Caco-2 (cell line): ENCODE data around the gene TTC28. TPM values are rescaled to one million over a fixed set of nuclear protein-coding genes. Genes with fewer than 3 reads are reported as not detected.

ENCODE experiments used
- BruUV-seq: library from RNA; stranded (reverse); fragments of 400-500 nt; replicated peaks from 2 replicates; lab custom pipeline; 2021; lab: Mats Ljungman, UMichigan
- CTCF ChIA-PET: fragments of 300-600 bp; sonication (Branson Sonifier 250); formaldehyde crosslinking; loops from one replicate; lab custom pipeline; 2022; ENCODE audit warnings: antibody characterized with exemption; lab: Charles Lee
- POLR2A ChIA-PET: fragments of 300-600 bp; sonication (Branson Sonifier 250); formaldehyde crosslinking; loops from one replicate; lab custom pipeline; 2022; ENCODE audit warnings: antibody characterized with exemption; lab: Charles Lee
- DNase-seq, 2 experiments: peaks; one replicate each; pipeline versions ENCODE4 v3.0.0 to v3.0.0-alpha.2; 2020 to 2022
- H3K27me3 ChIP-seq: replicated peaks from 2 replicates; pipeline ENCODE4 v1.6.0; 2011; ENCODE audit warnings: low read length; ENCODE audit not compliant: control insufficient read depth, insufficient read depth
- H3K36me3 ChIP-seq: 2 replicates; pipeline ENCODE4 v1.5.1; 2011; ENCODE audit warnings: low read length; ENCODE audit not compliant: control insufficient read depth, insufficient read depth
- H3K4me1 ChIP-seq: fragments of 250-450 bp; sonication (Bioruptor Pico); 2 replicates; pipeline ENCODE4 v1.5.1; 2020; ENCODE audit warnings: mild to moderate bottlenecking
- H3K4me3 ChIP-seq: 2 replicates; pipeline ENCODE4 v1.5.1; 2011; ENCODE audit warnings: low read depth, mild to moderate bottlenecking, control low read depth, low read length
- H3K9me3 ChIP-seq: fragments of 250-450 bp; sonication (Bioruptor Pico); 2 replicates; pipeline ENCODE4 v1.5.1; 2020; ENCODE audit warnings: mild to moderate bottlenecking, moderate library complexity
- H3K27ac Mint-ChIP-seq: one replicate; pipeline ENCODE4 v1.8.0; 2022; ENCODE audit warnings: mixed read lengths; ENCODE audit not compliant: unreplicated experiment
- H3K27me3 Mint-ChIP-seq: one replicate; pipeline ENCODE4 v1.8.0; 2022; ENCODE audit warnings: mixed read lengths; ENCODE audit not compliant: insufficient read depth, unreplicated experiment
- H3K36me3 Mint-ChIP-seq: one replicate; pipeline ENCODE4 v1.8.0; 2022; ENCODE audit warnings: mild to moderate bottlenecking, mixed read lengths; ENCODE audit not compliant: insufficient read depth, unreplicated experiment
- H3K4me1 Mint-ChIP-seq: one replicate; pipeline ENCODE4 v1.8.0; 2022; ENCODE audit warnings: low read depth, mixed read lengths; ENCODE audit not compliant: unreplicated experiment
- H3K4me3 Mint-ChIP-seq: one replicate; pipeline ENCODE4 v1.8.0; 2022; ENCODE audit warnings: mild to moderate bottlenecking, moderate library complexity, mixed read lengths; ENCODE audit not compliant: unreplicated experiment
- H3K9me3 Mint-ChIP-seq: one replicate; pipeline ENCODE4 v1.8.0; 2022; ENCODE audit warnings: mixed read lengths; ENCODE audit not compliant: unreplicated experiment
- CTCF ChIP-seq, 2 experiments: fragments of 200-600 bp in 1 of 2; IDR thresholded peaks; 1 replicate in 1 of 2; 2 replicates in 1 of 2; pipeline versions ENCODE4 v1.5.1 to v1.8.0; 2011 to 2022; ENCODE audit warnings: antibody characterized with exemption in 1 of 2, control low read depth in 1 of 2, inconsistent platforms in 1 of 2, low read depth in 1 of 2, low read length in 1 of 2, mild to moderate bottlenecking in 1 of 2, moderate library complexity in 1 of 2; ENCODE audit not compliant: insufficient read depth in 1 of 2, severe bottlenecking in 1 of 2, unreplicated experiment in 1 of 2
- intact Hi-C: fragments of 100-400 bp; cut with micrococcal nuclease; formaldehyde crosslinking; loops from one replicate; pipeline ENCODE4 v1.10.0; 2022; ENCODE audit not compliant: unreplicated experiment
- total RNA-seq: library from RNA; stranded (reverse); gene quantifications from 2 replicates; pipeline ENCODE4 v1.2.3, GENCODE V29; 2022

TTC28 gene
- total RNA-seq, 1 experiment from 2014 or later, result 12.0 TPM

DNA sequence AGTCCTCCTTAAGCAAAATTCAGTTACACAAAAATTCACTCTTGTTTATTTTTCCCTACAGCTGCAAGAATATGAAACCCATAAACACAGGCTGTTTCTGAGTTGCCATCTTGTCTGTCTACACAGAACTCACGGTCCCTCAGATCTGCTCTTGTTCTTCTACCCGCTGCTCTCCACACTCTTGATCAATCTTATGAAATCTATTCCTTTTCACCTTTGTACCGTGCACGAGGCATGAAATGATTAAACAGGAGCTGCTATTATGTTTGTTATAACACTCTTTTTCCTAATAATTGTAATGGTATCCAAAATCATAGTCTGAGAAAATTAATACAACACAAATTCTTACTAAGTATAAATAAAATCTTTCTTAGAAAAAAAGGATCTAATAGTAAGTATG, 494.5 kb downstream of the TTC28 start:
- ChIA-PET CTCF (no interaction called here), POLR2A (no interaction called here)
- DNase-seq, result no peak
- no peak overlapping the region for H3K27ac Mint-ChIP-seq
- peaks cover 17% of the 10 kb centered on the region for H3K27me3 Mint-ChIP-seq
- Histone ChIP-seq H3K4me1 (no peaks in the 10 kb centered on the region), H3K4me3 (no peak overlapping the region), H3K9me3 (no peaks in the 10 kb centered on the region), H3K27me3 (no peaks in the 10 kb centered on the region), H3K36me3 (no peaks in the 10 kb centered on the region)
- no peak for TF ChIP-seq CTCF (IDR thresholded peaks at IDR 0.05; ENCODE audit: insufficient read depth in 1 of 2, low read depth in 1 of 2, low read length in 1 of 2, severe bottlenecking in 1 of 2, unreplicated experiment in 1 of 2)
- no peak overlapping the region for H3K4me3 Mint-ChIP-seq
- no peaks in the 10 kb centered on the region for H3K36me3 Mint-ChIP-seq
- BruUV-seq, result no TSS peak
- intact Hi-C loops, result no loop called here
- H3K4me1 Mint-ChIP-seq, result no peaks in the 10 kb centered on the region
- no peaks in the 10 kb centered on the region for H3K9me3 Mint-ChIP-seq

DNA sequence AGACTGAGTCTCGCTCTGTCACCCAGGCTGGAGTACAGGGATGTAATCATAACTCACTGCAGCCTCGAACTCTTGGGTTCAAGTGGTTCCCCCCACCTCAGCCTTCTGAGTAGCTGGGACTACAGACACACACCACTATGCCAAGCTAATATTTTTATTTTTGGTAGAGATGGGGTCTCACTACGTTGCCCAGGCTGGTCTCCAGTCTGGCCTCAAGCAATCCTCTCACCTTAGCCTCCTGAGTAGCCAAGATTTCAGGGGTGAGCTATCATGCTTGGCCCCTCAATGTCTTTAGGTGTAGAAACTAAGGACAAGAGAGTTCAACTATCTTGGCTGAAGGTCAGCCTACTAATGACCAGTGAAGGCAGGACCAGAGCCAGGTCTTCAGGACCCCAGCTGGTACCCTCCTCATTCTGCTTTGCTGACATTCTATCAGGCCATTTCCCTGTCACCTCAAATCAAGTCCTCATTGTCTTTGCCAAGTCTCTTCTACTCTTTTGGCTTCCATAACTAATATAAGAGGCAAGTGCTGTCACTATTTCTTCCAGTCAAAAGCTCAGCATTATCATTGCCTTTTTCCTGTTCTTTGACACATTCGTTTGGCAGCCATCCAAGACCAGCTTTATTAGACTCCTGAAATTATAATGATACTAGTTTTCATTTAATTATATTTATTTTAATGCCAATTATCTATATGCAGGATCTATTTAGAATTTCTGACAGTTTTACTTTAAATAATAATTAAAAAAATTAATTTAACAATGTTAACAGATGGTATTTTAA, 496.4 kb downstream of the TTC28 start:
- CTCF ChIA-PET, result interaction anchor here (0.7 kb wide), 1 partner anchor 184 kb away, joined by 3 read pairs; no protein-coding TSS in a partner anchor
- no peak for DNase-seq
- Histone ChIP-seq H3K36me3 (no peaks in the 10 kb centered on the region), H3K9me3 (no peaks in the 10 kb centered on the region), H3K4me1 (no peaks in the 10 kb centered on the region), H3K4me3 (no peak overlapping the region), H3K27me3 (no peaks in the 10 kb centered on the region)
- Mint-ChIP-seq H3K36me3 (no peaks in the 10 kb centered on the region), H3K27me3 (peaks cover 13% of the 10 kb centered on the region), H3K4me3 (no peak overlapping the region), H3K4me1 (no peaks in the 10 kb centered on the region), H3K27ac (no peak overlapping the region), H3K9me3 (no peaks in the 10 kb centered on the region)
- intact Hi-C loops, result no loop called here
- BruUV-seq, result no TSS peak
- POLR2A ChIA-PET, result no interaction called here
- TF ChIP-seq CTCF (IDR thresholded peaks at IDR 0.05; ENCODE audit: insufficient read depth in 1 of 2, low read depth in 1 of 2, low read length in 1 of 2, severe bottlenecking in 1 of 2, unreplicated experiment in 1 of 2), result no peak

GRCh38 chr22:28180804-28181731, 498.6 kb downstream of the TTC28 start:
- no peak for TF ChIP-seq CTCF (IDR thresholded peaks at IDR 0.05; ENCODE audit: insufficient read depth in 1 of 2, low read depth in 1 of 2, low read length in 1 of 2, severe bottlenecking in 1 of 2, unreplicated experiment in 1 of 2)
- intact Hi-C loops, result no loop called here
- no peaks in the 10 kb centered on the region for H3K9me3 ChIP-seq
- Mint-ChIP-seq H3K4me1 (no peaks in the 10 kb centered on the region), H3K27ac (no peak overlapping the region), H3K27me3 (peaks cover 9% of the 10 kb centered on the region), H3K4me3 (no peak overlapping the region), H3K36me3 (no peaks in the 10 kb centered on the region), H3K9me3 (no peaks in the 10 kb centered on the region)
- DNase-seq, result no peak
- H3K36me3 ChIP-seq, result no peaks in the 10 kb centered on the region
- BruUV-seq, result no TSS peak
- H3K27me3 ChIP-seq, result no peaks in the 10 kb centered on the region
- H3K4me3 ChIP-seq, result no peak overlapping the region
- H3K4me1 ChIP-seq, result no peaks in the 10 kb centered on the region
- ChIA-PET POLR2A (no interaction called here), CTCF (no interaction called here)
